Endothelial cell of umbilical vein (primary cell): ENCODE results near the gene CHN1. TPM values are rescaled to one million over a fixed set of nuclear protein-coding genes. Genes with fewer than 3 reads are reported as not detected.

Source experiments
- BruUV-seq: library from RNA; stranded (reverse); fragments of 400-500 nt; replicated peaks from 2 replicates; lab custom pipeline; 2021; lab: Mats Ljungman, UMichigan
- CTCF ChIA-PET: fragments of 300-600, 350-600 bp; sonication (Branson Sonifier 250); formaldehyde crosslinking; loops from one replicate; lab custom pipeline; 2021; ENCODE audit warnings: antibody characterized with exemption, inconsistent platforms; lab: Charles Lee
- POLR2A ChIA-PET: fragments of 300-600, 350-600 bp; sonication (Branson Sonifier 250); formaldehyde crosslinking; loops from one replicate; lab custom pipeline; 2021; ENCODE audit warnings: antibody characterized with exemption, inconsistent platforms; lab: Charles Lee
- DNase-seq: peaks from one replicate; pipeline ENCODE4 v3.0.0-alpha.2; 2011; ENCODE audit warnings: low read depth, low spot score
- FAIRE-seq: peaks from 2 replicates; lab custom pipeline; 2011; peaks lifted over from hg19 to GRCh38; lab: Jason Lieb, UNC
- H2AFZ ChIP-seq: 2 replicates; pipeline ENCODE4 v1.6.0; 2012; ENCODE audit warnings: low read depth, low read length, control low read depth, inconsistent platforms
- H3K27ac ChIP-seq: 2 replicates; pipeline ENCODE4 v1.5.1; 2011; ENCODE audit warnings: low read depth, mild to moderate bottlenecking, control low read depth, low read length, moderate library complexity; ENCODE audit not compliant: insufficient read depth
- H3K27me3 ChIP-seq, 2 experiments: 2 replicates each; pipeline versions ENCODE4 v1.6.0 to v1.6.1; 2011; ENCODE audit warnings: low read length in 2 of 2, mixed read lengths in 1 of 2; ENCODE audit not compliant: control insufficient read depth in 2 of 2, insufficient read depth in 2 of 2
- H3K36me3 ChIP-seq, 2 experiments: 2 replicates in 1 of 2; 3 replicates in 1 of 2; pipeline ENCODE4 v1.5.1; 2011; ENCODE audit warnings: low read length in 2 of 2, mild to moderate bottlenecking in 1 of 2, moderate library complexity in 1 of 2; ENCODE audit not compliant: control insufficient read depth in 2 of 2, insufficient read depth in 2 of 2; ENCODE audit errors: extremely low read depth in 1 of 2
- H3K4me1 ChIP-seq: 3 replicates; pipeline ENCODE4 v1.5.1; 2011; ENCODE audit warnings: mild to moderate bottlenecking, low read length; ENCODE audit not compliant: control insufficient read depth, insufficient read depth; ENCODE audit errors: extremely low read depth
- H3K4me2 ChIP-seq: 2 replicates; pipeline ENCODE4 v1.6.1; 2011; ENCODE audit warnings: low read length, control low read depth, mixed read lengths; ENCODE audit not compliant: insufficient read depth
- H3K4me3 ChIP-seq, 3 experiments: fragments of 200-600 bp in 1 of 3; sonication (generic), shearing (Covaris generic) in 1 of 3; replicated peaks in 1 of 3; 2 replicates each; pipeline ENCODE4 v1.5.1; 2011 to 2016; ENCODE audit warnings: control low read depth in 3 of 3, low read length in 3 of 3, mild to moderate bottlenecking in 2 of 3, inconsistent platforms in 1 of 3, low read depth in 1 of 3, moderate library complexity in 1 of 3; ENCODE audit not compliant: insufficient read depth in 1 of 3
- H3K79me2 ChIP-seq: 2 replicates; pipeline ENCODE4 v1.6.0; 2012; ENCODE audit warnings: low read length, inconsistent platforms; ENCODE audit not compliant: control insufficient read depth, insufficient read depth
- H3K9ac ChIP-seq: replicated peaks from 2 replicates; pipeline ENCODE3; 2011; ENCODE audit warnings: low read length, control low read depth; ENCODE audit not compliant: insufficient read depth; ENCODE audit errors: extremely low read depth
- H3K9me1 ChIP-seq: replicated peaks from 3 replicates; pipeline ENCODE4 v1.6.0; 2011; ENCODE audit warnings: mild to moderate bottlenecking, low read length; ENCODE audit not compliant: control insufficient read depth, insufficient read depth; ENCODE audit errors: extremely low read depth
- H3K9me3 ChIP-seq: replicated peaks from 2 replicates; pipeline ENCODE4 v1.5.1; 2012; ENCODE audit warnings: low read length, inconsistent platforms; ENCODE audit not compliant: control insufficient read depth, insufficient read depth
- H4K20me1 ChIP-seq: replicated peaks from 2 replicates; pipeline ENCODE3; 2011; ENCODE audit warnings: mild to moderate bottlenecking, low read length; ENCODE audit not compliant: control insufficient read depth, insufficient read depth; ENCODE audit errors: extremely low read depth
- CTCF ChIP-seq, 2 donors: IDR thresholded peaks; 1 replicate in 1 of 2; 2 replicates in 1 of 2; pipeline ENCODE4 v1.5.1; 2011; ENCODE audit warnings: low read length in 2 of 2, mild to moderate bottlenecking in 2 of 2, moderate library complexity in 2 of 2, control low read depth in 1 of 2, inconsistent platforms in 1 of 2, low read depth in 1 of 2; ENCODE audit not compliant: insufficient read depth in 1 of 2; ENCODE audit errors: extremely low read depth in 1 of 2
- EZH2 ChIP-seq: IDR thresholded peaks from 2 replicates; pipeline ENCODE4 v1.6.1; 2012; ENCODE audit warnings: borderline replicate concordance, low read depth, mild to moderate bottlenecking, moderate library complexity, low read length, inconsistent platforms; ENCODE audit not compliant: severe bottlenecking
- FOS ChIP-seq: IDR thresholded peaks from 2 replicates; pipeline ENCODE4 v1.6.1; 2011; ENCODE audit warnings: mild to moderate bottlenecking, low read length, moderate library complexity, borderline replicate concordance; ENCODE audit not compliant: insufficient read depth
- GATA2 ChIP-seq: IDR thresholded peaks from 2 replicates; pipeline ENCODE4 v1.7.0; 2011; ENCODE audit warnings: low read depth, mild to moderate bottlenecking, moderate library complexity, mixed read lengths, low read length; ENCODE audit not compliant: insufficient read length, insufficient read depth
- JUN ChIP-seq: IDR thresholded peaks from 2 replicates; pipeline ENCODE4 v1.6.1; 2011; ENCODE audit warnings: borderline replicate concordance, low read depth; ENCODE audit not compliant: insufficient read length, insufficient read depth
- MAX ChIP-seq: IDR thresholded peaks from 2 replicates; pipeline ENCODE4 v1.6.1; 2011; ENCODE audit not compliant: insufficient read depth, insufficient read length
- MYC ChIP-seq: IDR thresholded peaks from one replicate; pipeline ENCODE4 v1.6.1; 2011; ENCODE audit warnings: mild to moderate bottlenecking, low read depth, low read length
- POLR2A ChIP-seq: IDR thresholded peaks from 2 replicates; pipeline ENCODE4 v1.6.1; 2012; ENCODE audit warnings: low read depth, mild to moderate bottlenecking, control low read depth, low read length
- POLR2AphosphoS5 ChIP-seq: IDR thresholded peaks from 2 replicates; pipeline ENCODE4 v1.6.1; 2012; ENCODE audit warnings: low read depth, mild to moderate bottlenecking, control low read depth, low read length, moderate library complexity; ENCODE audit not compliant: insufficient read depth
- dilution Hi-C: fragments of 300-500 bp; cut with MboI; formaldehyde crosslinking; loops from one replicate; pipeline ENCODE4 v1.15.0; 2019; ENCODE audit warnings: low sequenced_read_pairs; ENCODE audit not compliant: extremely low pct_ligation_motif_present
- intact Hi-C: fragments of 100-400 bp; cut with micrococcal nuclease; formaldehyde crosslinking; loops from one replicate; pipeline ENCODE4 v1.10.0; 2022
- polyA plus RNA-seq, 4 experiments: library from polyadenylated mRNA; depleted of rRNA in 3 of 4; stranded (reverse) in 3 of 4; unstranded in 1 of 4; fragments of >200 nt; gene quantifications; 2 replicates each; pipeline versions ENCODE4 v1.2.1 to v1.2.3, GENCODE V29; 2011 to 2012; ENCODE audit warnings: missing spikeins in 1 of 4
- total RNA-seq: library from RNA; stranded (reverse); gene quantifications from 2 replicates; pipeline ENCODE4 v1.2.3, GENCODE V29; 2021

Gene CHN1
- total and polyA plus RNA-seq, 2 donors (not counting 3 experiments of a cell fraction or from before 2014, with no cell fraction given): 23.3 to 24.9 TPM

GRCh38 chr2:174997110-174997509, 8.1 kb downstream of the CHN1 start:
- dilution Hi-C loops (no loop called here), intact Hi-C loops (no loop called here)
- no peak for FAIRE-seq
- Histone ChIP-seq H3K4me2 (no peak overlapping the region), H3K27ac (no peak overlapping the region), H3K9me1 (no peaks in the 10 kb centered on the region), H3K27me3 (no peaks in the 10 kb centered on the region), H2AFZ (no peak overlapping the region), H3K36me3 (no peaks in the 10 kb centered on the region), H3K79me2 (peaks cover 26% of the 10 kb centered on the region), H3K9ac (no peak overlapping the region), H4K20me1 (no peaks in the 10 kb centered on the region), H3K4me1 (peaks cover 21% of the 10 kb centered on the region), H3K9me3 (no peaks in the 10 kb centered on the region), H3K4me3 (no peak overlapping the region)
- CTCF ChIA-PET: interaction anchor here (1.4 to 2.0 kb wide), 2 partner anchors 226 to 248 kb away, joined by 6 to 19 read pairs; no protein-coding TSS in a partner anchor
- POLR2A ChIA-PET: no interaction called here
- TF ChIP-seq POLR2AphosphoS5: no peak
- no peak for TF ChIP-seq EZH2
- BruUV-seq: no TSS peak
- no peak for DNase-seq

GRCh38 chr2:174996622-174997021, 8.6 kb downstream of the CHN1 start:
- TF ChIP-seq CTCF (IDR thresholded peaks at IDR 0.05; ENCODE audit: extremely low read depth in 1 of 2, insufficient read depth in 1 of 2, low read depth in 1 of 2, low read length in 2 of 2) (no peak), MYC (no peak), JUN (no peak), POLR2AphosphoS5 (no peak), EZH2 (no peak), GATA2 (no peak), POLR2A (no peak), FOS (no peak), MAX (no peak)
- Histone ChIP-seq H3K79me2 (peaks cover 25% of the 10 kb centered on the region), H3K9ac (no peak overlapping the region), H2AFZ (no peak overlapping the region), H3K4me3 (no peak overlapping the region), H3K4me1 (peaks cover 21% of the 10 kb centered on the region), H4K20me1 (no peaks in the 10 kb centered on the region), H3K27me3 (no peaks in the 10 kb centered on the region), H3K9me1 (no peaks in the 10 kb centered on the region), H3K36me3 (no peaks in the 10 kb centered on the region), H3K9me3 (no peaks in the 10 kb centered on the region), H3K27ac (no peak overlapping the region), H3K4me2 (no peak overlapping the region)
- ChIA-PET POLR2A (no interaction called here), CTCF (interaction anchor here (0.7 to 1.4 kb wide), 3 partner anchors 225 to 1114 kb away, joined by 3 to 9 read pairs (median 6); no protein-coding TSS in a partner anchor)
- FAIRE-seq: no peak
- intact Hi-C loops (no loop called here), dilution Hi-C loops (no loop called here)
- no peak for DNase-seq
- no TSS peak for BruUV-seq
